Sigmoid colon (tissue), 7 donors: ENCODE measurements around the gene GATD1. TPM values are rescaled to one million over a fixed set of nuclear protein-coding genes. Genes with fewer than 3 reads are reported as not detected.

ENCODE experiments used
- DNase-seq: peaks from one replicate; pipeline ENCODE4 v3.0.0-alpha.2; 2019
- H3K27ac ChIP-seq, 4 donors: fragments of 200-600 bp; sonication (generic); one replicate each; pipeline ENCODE4 v1.5.1; 2016 to 2019; ENCODE audit warnings: mild to moderate bottlenecking in 1 of 4
- H3K27me3 ChIP-seq, 3 donors: fragments of 200-600 bp; sonication (generic); one replicate each; pipeline ENCODE4 v1.5.1; 2019; ENCODE audit warnings: mild to moderate bottlenecking in 1 of 3
- H3K36me3 ChIP-seq, 4 donors: fragments of 200-600 bp; sonication (generic); one replicate each; pipeline ENCODE4 v1.5.1; 2016 to 2019
- H3K4me1 ChIP-seq, 4 donors: fragments of 200-600 bp; sonication (generic); one replicate each; pipeline ENCODE4 v1.5.1; 2017 to 2019
- H3K4me3 ChIP-seq, 4 donors: fragments of 200-600 bp; sonication (generic); one replicate each; pipeline ENCODE4 v1.5.1; 2017 to 2019; ENCODE audit warnings: mild to moderate bottlenecking in 2 of 4, moderate library complexity in 1 of 4
- H3K9me3 ChIP-seq, 4 donors: fragments of 200-600 bp in 3 of 4; sonication (generic) in 3 of 4; one replicate each; pipeline versions ENCODE4 v1.5.1 to v1.6.1; 2013 to 2019
- EP300 ChIP-seq, 4 donors: sonication (generic); formaldehyde crosslinking; IDR thresholded peaks; one replicate each; pipeline ENCODE4 v1.6.1; 2017; ENCODE audit warnings: antibody characterized with exemption in 4 of 4
- POLR2A ChIP-seq, 2 donors: fragments of 450-650 bp; IDR thresholded peaks; one replicate each; pipeline ENCODE4 v1.6.1; 2016; ENCODE audit warnings: antibody characterized with exemption in 2 of 2, mild to moderate bottlenecking in 2 of 2, moderate library complexity in 2 of 2
- POLR2AphosphoS5 ChIP-seq, 4 donors: sonication (generic); formaldehyde crosslinking; IDR thresholded peaks; one replicate each; pipeline ENCODE4 v1.6.1; 2017; ENCODE audit warnings: antibody characterized with exemption in 4 of 4
- WGBS, 2 donors: extraction: QIAGEN DNeasy Blood & Tissue Kit; methylation state at CpG; one replicate each; pipeline ENCODE4 v1.1.7; 2013; 5-methylcytosine and 5-hydroxymethylcytosine counted together
- intact Hi-C: fragments of 100-400 bp; cut with DNase I; formaldehyde crosslinking; loops from one replicate; pipeline ENCODE4 v1.15.1; 2023
- polyA plus RNA-seq, 3 donors: library from polyadenylated mRNA; stranded (reverse); fragments of 200-250 nt; gene quantifications; one replicate each; pipeline ENCODE4 v1.2.3, GENCODE V29; 2013
- total RNA-seq, 4 donors: library from RNA; depleted of rRNA; stranded (reverse); fragments of >200 nt; gene quantifications; one replicate each; pipeline ENCODE4 v1.1.0, GENCODE V29; 2016
- TF ChIP-seq, protein P1 (sequence below), 4 experiments: fragments of 450-650 bp in 3 of 4; fragments of 200-600 bp in 1 of 4; IDR thresholded peaks; one replicate each; pipeline ENCODE4 v1.5.1; 2016 to 2019; ENCODE audit warnings: antibody characterized with exemption in 4 of 4, mild to moderate bottlenecking in 3 of 4, moderate library complexity in 2 of 4
- donor health status: healthy with polysubstance abuse.
- donor health status: Bipolar disorder and iron deficiency.
- donor health status: healthy.

GATD1 gene
- total and polyA plus RNA-seq, 7 donors, result 6.7 to 55.9 (median 15.7) TPM

DNA sequence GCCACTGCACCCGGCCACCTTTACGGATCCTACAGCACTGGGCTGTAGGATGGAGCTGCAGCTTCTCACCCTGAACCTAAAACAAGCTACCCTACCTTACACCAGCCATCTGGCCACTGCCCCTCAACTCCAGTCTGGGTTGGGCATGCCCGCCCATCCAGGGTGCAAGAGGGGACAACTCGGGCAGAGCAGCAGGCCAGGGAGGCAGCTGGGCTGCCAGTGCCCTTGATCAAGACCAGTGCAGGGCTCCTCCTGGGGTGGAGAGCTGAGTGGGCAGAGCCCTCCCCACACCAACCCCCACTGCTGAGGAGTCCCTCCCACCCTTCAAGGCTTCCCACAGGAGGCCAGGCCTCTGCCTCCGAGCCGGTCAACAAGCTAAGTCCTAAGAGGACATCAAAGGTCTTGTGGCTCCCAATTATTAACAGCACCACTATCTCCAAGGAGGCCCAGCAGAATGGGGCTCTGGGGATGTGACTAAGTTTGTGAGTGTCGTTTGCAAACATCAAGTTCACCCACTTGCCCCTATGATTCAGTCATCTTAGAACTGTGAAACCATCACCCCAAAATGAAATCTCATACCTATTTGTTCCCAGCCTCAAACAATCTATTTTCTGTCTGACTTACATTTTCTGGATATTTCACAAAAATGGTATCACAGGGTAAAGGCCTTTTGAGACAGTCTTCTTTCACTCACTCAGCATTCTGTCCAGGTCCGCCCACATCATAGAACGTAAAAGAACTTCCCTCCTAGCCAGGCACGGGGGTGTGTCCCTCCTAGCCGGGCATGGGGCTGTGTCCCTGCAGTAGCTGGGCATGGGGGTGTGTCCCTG is 11.0 kb downstream of the GATD1 start:
- H3K9me3 ChIP-seq, result no peaks in the 10 kb centered on the region
- TF ChIP-seq, protein P1, sequence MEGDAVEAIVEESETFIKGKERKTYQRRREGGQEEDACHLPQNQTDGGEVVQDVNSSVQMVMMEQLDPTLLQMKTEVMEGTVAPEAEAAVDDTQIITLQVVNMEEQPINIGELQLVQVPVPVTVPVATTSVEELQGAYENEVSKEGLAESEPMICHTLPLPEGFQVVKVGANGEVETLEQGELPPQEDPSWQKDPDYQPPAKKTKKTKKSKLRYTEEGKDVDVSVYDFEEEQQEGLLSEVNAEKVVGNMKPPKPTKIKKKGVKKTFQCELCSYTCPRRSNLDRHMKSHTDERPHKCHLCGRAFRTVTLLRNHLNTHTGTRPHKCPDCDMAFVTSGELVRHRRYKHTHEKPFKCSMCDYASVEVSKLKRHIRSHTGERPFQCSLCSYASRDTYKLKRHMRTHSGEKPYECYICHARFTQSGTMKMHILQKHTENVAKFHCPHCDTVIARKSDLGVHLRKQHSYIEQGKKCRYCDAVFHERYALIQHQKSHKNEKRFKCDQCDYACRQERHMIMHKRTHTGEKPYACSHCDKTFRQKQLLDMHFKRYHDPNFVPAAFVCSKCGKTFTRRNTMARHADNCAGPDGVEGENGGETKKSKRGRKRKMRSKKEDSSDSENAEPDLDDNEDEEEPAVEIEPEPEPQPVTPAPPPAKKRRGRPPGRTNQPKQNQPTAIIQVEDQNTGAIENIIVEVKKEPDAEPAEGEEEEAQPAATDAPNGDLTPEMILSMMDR (IDR thresholded peaks at IDR 0.05), result no peak
- TF ChIP-seq POLR2A (IDR thresholded peaks at IDR 0.05) (no peak), EP300 (IDR thresholded peaks at IDR 0.05) (no peak), POLR2AphosphoS5 (IDR thresholded peaks at IDR 0.05) (no peak)
- peaks cover 13 to 80% (median 32%) of the 10 kb centered on the region in 4 donors for H3K36me3 ChIP-seq
- WGBS, 2 donors, result 68 to 81% methylated on average over 11 of the region's 11 CpGs
- H3K4me3 ChIP-seq, result no peak overlapping the region
- H3K27ac ChIP-seq, result no peak overlapping the region
- no peak for DNase-seq
- H3K27me3 ChIP-seq, result no peaks in the 10 kb centered on the region
- H3K4me1 ChIP-seq, result no peaks in the 10 kb centered on the region
- intact Hi-C loops, result no loop called here

DNA sequence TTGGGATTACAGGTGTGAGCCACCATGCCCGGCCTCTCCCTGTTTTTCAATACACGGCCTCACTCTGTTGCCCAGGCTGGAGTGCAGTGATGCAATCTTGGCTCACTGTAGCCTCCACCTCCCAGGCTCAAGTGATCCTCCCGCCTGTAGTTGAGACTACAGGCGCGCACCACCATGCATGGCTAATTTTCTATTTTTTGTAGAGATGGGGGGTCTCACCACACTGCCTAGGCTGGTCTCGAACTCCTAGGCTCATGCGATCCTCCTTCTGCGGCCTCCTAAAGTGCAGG is 11.5 kb downstream of the GATD1 start:
- Histone ChIP-seq H3K36me3 (peaks cover 13 to 80% (median 29%) of the 10 kb centered on the region in 4 donors), H3K9me3 (no peaks in the 10 kb centered on the region), H3K27ac (no peak overlapping the region), H3K4me3 (no peak overlapping the region), H3K4me1 (no peaks in the 10 kb centered on the region), H3K27me3 (no peaks in the 10 kb centered on the region)
- TF ChIP-seq POLR2AphosphoS5 (IDR thresholded peaks at IDR 0.05) (no peak), POLR2A (IDR thresholded peaks at IDR 0.05) (no peak), EP300 (IDR thresholded peaks at IDR 0.05) (no peak)
- TF ChIP-seq, protein P1 (IDR thresholded peaks at IDR 0.05), result no peak
- intact Hi-C loops, result no loop called here
- 95 to 96% methylated on average over 8 of the region's 8 CpGs for WGBS, 2 donors
- DNase-seq, result no peak

DNA sequence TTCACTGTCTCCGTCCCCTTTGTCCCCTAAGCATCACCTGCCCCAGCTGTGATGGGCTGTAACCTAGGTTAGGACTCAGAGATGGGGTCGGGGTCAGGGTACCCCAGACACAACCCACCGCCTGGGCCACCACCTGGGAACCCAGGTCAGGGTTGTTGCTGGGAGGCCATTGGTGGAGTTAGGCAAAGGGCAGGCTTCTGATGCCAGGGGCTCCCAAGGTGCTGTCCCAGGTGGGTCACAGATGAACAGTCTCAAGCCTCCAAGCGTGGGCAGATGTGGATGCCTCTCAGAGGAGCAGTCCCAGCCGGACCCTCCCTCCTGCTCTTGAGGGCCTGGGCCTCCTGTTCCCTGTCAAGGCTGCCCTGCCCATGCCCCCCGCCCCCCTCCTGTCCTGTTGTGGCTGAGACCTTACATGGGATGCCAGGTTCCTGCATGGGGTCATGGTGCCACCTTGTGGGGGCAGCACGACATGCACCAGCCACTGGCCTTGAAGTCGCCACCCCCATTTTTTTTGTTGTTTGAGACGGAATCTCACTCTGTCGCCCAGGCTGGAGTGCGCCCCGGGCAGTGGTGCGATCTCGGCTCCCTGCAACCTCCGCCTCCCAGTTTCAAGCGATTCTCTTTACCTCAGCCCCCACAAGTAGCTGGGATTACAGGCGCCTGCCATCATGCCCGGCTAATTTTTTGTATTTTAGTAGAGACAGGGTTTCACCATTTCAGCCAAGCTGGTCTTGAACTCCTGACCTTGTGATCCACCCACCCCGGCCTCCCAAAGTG is 12.1 kb downstream of the GATD1 start:
- TF ChIP-seq, protein P1 (IDR thresholded peaks at IDR 0.05), result peak in 3 of 4 experiments; percentile 22 to 49 (median 48)
- TF ChIP-seq EP300 (IDR thresholded peaks at IDR 0.05), result no peak
- Histone ChIP-seq H3K27ac (no peak overlapping the region), H3K36me3 (peaks cover 16 to 80% (median 31%) of the 10 kb centered on the region in 4 donors), H3K27me3 (no peaks in the 10 kb centered on the region), H3K4me3 (no peak overlapping the region), H3K9me3 (no peaks in the 10 kb centered on the region), H3K4me1 (no peaks in the 10 kb centered on the region)
- intact Hi-C loops, result no loop called here
- DNase-seq, result peak; percentile 75
- WGBS, 2 donors, result 69 to 76% methylated on average over 19 of the region's 19 CpGs

DNA sequence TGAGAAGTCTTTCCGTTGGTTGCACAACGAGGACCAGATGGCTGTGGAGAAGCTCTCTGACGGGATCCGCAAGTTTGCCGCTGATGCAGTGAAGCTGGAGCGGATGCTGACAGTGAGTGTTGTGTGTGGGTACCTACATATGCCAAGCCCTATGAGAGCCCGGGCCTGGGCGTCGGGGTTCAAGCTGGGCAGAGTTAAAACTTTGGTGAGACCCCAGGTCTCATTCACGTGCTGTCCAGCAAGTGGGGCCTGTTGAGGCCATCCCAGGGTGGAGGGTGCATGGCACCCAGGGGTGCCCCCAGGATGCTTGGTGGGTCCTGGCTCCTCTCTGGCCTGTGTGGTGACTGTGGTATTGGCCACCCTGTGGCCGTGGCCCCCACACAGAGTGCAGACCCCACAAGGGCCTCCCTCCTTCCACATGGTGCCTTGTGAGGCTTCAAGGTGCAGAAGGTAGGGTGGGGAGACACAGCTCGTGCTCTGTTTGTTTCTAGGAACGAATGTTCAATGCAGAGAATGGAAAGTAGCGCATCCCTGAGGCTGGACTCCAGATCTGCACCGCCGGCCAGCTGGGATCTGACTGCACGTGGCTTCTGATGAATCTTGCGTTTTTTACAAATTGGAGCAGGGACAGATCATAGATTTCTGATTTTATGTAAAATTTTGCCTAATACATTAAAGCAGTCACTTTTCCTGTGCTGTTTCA is 12.8 kb downstream of the GATD1 start:
- 89 to 90% methylated on average over 18 of the region's 18 CpGs for WGBS, 2 donors
- no peak overlapping the region for H3K4me3 ChIP-seq
- H3K9me3 ChIP-seq, result no peaks in the 10 kb centered on the region
- intact Hi-C loops, result no loop called here
- H3K36me3 ChIP-seq, result peaks cover 20 to 80% (median 38%) of the 10 kb centered on the region in 4 donors
- no peaks in the 10 kb centered on the region for H3K4me1 ChIP-seq
- H3K27ac ChIP-seq, result no peak overlapping the region
- DNase-seq, result no peak
- TF ChIP-seq, protein P1 (IDR thresholded peaks at IDR 0.05), result no peak
- TF ChIP-seq POLR2AphosphoS5 (IDR thresholded peaks at IDR 0.05), result no peak
- TF ChIP-seq POLR2A (IDR thresholded peaks at IDR 0.05), result no peak
- TF ChIP-seq EP300 (IDR thresholded peaks at IDR 0.05), result no peak
- no peaks in the 10 kb centered on the region for H3K27me3 ChIP-seq
